HG02852 (cell line): ENCODE measurements around the gene PEMT.

Experiments
- ATAC-seq: cut with Tn5 transposase; IDR thresholded peaks from one replicate; pipeline ENCODE4 v1.9.1; 2021; ENCODE audit warnings: mild to moderate bottlenecking, moderate library complexity; ENCODE audit not compliant: unreplicated experiment

Gene PEMT

DNA sequence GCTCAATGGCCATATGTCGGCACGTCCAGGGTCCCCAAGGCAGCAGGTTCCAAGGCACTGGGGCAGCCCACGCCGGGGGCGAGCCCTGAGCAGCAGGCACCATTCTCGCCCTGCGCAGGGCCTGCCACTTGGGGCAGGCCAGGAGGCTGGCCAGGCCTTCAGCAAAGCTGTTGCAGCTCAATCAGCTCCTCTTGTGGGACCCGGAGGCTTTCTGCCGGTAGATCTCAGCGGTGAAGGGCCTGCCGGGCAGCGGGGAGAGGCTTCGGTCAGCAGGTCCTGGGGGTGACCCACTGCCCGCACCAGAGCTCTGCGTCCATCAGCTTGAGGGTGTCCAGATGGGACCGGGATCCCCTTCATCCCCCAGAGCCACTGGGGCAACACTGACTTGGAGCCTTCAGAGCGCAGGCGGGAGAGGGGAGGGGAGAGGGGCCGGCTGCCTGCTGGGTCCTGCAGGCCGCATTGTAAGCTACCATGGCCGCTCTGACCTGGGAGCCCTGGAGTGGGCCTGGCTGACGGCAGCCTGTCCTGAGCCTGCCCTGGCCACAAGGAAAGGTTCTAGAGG, 85.8 kb downstream of the PEMT start:
- no peak for ATAC-seq

GRCh38 chr17:17505151-17505550, 86.4 kb downstream of the PEMT start:
- ATAC-seq = no peak

GRCh38 chr17:17504341-17505140, 87.0 kb downstream of the PEMT start:
- ATAC-seq = no peak

DNA sequence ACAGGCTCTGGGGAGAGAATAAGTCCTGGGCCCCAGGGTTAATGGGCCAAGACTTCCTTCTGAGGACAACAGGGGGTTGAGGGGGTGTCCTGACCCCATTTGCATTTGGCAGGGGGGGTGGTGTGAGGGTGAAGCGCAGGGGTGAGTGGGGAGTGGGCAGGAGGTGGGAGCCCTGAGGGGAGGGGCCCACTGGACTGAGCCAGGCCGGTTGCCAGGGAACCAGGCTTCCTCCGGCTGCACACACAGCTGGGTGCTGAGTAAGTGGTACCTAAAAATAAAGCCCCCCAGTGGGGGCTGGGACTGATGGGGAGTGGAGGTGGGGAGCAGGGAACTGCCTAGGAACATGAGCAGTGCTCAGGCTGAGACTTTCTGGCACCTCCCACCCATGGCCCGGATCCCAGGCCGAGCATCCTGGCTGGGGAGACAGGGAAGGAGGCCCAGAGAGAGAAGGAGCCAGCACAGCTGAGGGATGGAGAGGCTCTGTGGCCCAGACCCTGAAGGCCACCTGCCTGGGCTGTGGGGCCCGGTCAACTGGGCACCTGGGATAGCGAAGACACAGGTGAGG, 87.9 kb downstream of the PEMT start:
- ATAC-seq = no peak

DNA sequence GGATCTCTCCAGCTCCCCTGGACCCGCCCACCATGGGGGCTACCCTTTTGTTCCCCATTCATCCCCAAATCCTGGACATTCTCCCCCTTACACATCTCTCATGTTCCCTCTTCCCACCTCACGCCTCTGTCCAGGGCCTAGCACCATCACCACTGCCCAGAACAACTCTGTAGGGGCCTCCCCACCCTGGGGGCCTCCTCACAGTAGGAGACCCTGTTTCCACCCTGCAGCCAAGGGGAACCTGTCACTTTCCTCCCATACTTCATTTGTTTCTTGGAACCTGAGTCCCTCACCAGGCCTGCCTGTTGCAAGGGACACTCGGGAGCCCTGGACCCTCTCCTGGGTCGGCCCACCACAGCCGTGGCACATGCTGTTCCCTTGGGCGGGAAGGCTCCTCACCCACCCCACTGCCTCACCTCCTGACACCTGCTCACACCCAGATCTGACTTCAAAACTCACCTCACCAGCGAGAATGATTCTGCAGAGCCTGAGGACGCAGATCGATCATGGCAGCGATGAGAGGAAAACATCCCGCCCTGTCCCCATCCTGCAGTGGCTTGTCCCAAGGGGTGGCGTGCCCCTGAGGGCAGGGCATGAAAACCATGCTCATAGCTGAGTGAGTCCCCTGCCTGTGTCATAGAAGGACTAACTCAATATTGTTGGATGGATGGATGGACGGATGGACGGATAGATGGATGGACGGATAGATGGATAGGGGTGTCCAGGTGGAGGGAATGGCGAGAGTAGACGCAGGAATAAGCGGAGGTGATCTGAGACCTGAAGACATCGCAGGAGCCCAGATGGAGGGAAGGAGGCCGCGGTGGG, 88.6 kb downstream of the PEMT start:
- no peak for ATAC-seq

- ATAC-seq = no peak
These were observed 90.4 kb downstream of the PEMT start for GRCh38 chr17:17500999-17501605.

DNA sequence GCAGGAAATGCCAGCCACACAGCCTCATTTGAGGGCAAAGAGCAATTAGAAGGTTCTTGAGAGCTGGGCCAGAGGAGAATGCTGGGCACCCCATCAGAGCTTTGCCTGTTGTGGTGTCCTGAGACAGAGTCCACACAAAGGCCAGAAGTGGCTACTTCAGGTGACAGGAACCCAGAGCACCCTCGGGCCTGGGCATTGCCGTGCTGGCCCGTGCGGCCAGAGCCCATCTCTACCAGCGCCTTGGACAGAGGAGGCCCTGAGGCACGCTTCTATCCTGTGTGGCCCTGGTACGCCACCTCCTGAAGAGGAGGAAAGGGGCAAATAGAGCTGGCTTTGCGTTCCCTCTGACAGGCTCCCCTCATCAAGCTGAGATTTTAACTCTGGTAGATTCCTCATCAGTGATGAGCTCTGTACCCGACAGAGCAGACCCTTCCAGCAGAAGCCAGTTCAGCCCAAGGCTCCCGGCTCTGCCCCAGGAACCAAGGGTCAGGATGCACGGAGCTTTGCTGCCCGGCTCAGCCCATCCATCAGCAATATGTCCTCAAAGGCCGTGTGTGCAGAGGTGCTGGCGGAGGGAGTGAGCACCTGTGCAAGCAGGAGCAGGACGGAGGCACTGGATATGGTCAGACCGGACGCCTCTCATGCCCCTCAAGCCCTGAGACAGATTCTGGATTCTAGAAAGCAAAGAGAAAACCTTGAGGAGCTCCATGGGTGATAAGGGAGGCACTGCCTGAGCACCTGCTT, 91.9 kb downstream of the PEMT start:
- no peak for ATAC-seq

DNA sequence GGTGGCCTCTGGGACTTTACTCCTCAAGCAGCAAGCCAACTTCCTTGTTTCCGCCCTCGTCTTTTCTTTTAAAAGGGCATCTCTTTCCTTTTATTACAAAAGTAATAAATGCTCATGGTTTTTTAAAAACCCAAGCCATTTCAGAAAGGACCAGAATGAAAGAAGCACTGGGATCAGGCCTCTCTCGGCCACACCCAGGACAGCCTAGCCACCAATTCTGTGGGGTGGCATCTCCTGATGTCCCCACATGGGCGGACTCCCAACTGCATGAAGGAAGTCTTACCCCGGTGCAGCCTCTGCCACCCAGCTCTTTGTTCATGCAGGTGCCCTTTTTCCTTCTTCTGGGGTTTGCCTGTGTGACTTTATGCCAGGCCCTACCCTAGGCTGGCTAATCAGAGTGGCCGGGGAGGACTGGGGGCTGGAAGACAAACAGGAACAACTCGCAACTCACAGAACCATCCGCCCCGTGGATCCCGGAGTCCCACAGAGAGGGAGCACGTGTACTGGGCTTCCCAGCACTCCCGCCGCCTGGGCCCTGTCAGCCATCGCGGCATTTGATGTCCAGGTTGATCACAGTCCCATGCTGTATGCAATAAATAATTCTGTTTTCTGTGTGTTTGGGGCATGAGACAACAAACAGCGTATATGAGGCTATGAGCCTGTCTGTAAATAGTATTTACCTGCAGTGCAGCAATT, 92.8 kb downstream of the PEMT start:
- ATAC-seq = no peak

- ATAC-seq = no peak
These were observed 93.5 kb downstream of the PEMT start for GRCh38 chr17:17497845-17498520.

DNA sequence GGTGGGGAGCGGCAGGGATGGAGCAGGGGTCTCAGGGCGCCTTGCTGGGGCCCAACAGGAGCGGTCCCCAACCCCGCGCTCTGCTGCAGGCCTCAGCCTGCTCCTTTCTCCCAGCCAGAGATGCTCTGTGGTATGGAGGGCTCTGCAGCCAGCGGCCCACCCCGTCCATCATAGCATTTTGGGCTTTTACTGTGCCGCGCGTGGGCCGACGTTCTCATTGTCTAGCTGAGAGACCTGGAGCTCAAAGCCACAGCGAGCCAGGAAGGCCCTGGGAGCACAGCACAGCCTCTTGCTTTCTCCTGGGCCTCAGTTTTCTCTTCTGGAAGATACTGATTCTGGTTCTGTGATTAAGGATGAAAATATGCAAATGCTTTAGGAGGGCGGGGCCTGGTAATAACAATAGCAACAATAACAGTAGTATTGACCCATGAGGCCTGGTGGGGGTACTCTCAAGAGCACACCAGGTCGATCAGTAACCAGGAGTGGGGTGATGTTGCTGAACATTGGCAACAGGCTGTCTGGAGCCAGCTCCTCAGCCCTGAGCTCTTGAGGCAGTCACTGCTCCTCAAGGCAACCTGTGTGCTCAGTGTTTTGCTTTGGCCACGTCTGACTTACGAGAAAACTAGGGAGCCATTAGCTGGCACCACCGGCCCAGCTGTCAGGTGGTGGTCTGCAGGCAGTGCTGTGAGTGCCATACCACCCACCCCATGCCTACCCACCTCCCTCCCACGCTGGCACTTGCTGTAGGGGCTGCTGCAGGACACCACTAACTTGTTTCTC, 94.3 kb downstream of the PEMT start:
- ATAC-seq = no peak

GRCh38 chr17:17496189-17497064, 95.1 kb downstream of the PEMT start, which contains the start of gene RASD1:
Gene RASD1 (minus strand): TSS chr17:17496395. CDS start chr17:17496181, 214 bp downstream.
- peak; percentile 73 for ATAC-seq

- ATAC-seq = no peak
These were observed 95.8 kb downstream of the PEMT start for GRCh38 chr17:17495536-17496188.

- no peak for ATAC-seq
These were observed 96.5 kb downstream of the PEMT start for GRCh38 chr17:17494870-17495535.

DNA sequence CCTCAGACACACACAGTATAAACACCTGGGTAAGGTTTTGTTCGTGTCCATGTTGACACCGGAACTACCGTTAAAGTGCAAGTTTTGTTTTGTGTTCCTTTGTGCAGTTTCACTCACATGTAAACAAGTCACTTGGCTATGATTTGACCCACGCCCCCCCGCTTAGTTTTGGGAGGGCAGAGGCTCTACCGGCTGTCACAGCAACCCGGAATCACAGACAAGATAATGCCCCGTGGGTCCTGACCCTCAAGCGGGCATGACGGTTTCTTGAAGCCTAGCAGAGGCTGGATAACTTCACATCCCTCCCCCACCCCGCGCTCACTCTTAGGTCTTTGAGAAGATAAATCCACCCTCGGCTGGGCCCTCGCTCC, 97.0 kb downstream of the PEMT start:
- no peak for ATAC-seq

DNA sequence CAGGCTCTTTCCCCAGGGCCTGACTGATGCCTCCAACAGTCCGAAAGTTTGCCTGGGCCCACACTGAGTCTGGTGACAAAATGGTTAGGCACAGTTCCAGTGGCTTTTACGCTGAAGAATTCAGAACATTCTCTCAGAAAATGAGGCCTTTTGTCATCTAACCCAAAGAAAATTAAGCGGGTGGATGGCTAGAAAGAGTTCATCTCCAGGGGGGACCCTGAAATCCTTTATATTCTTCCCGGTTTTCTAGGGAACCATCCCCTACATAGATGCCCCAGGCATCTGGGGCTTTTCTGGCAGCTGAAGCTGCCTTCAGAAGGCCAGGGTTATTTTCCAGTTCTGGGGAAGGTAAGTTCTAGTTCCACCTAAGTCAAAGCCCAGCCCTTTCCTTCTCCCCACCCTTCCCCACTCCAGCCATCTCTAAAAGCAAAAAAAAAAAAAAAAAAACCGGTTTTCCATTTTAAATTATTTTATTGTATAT, 97.5 kb downstream of the PEMT start:
- no peak for ATAC-seq
